Measurements from ENCODE around the gene GPR150. TPM values are rescaled to one million over a fixed set of nuclear protein-coding genes. Genes with fewer than 3 reads are reported as not detected.

GPR150 gene
- total and polyA plus RNA-seq, 9 of the 15 experiments (the other 6 are each of a cell fraction or from before 2014, with no cell fraction given), result not detected

- in situ Hi-C loops (cut with MboI) (loop anchor here (25.0 kb wide), 1 partner anchor 691 kb away; no protein-coding TSS in a partner anchor), intact Hi-C loops (cut with micrococcal nuclease) (loop anchor here (1.0 to 10.0 kb wide), 4 partner anchors 66 to 682 kb away; partner anchors contain the start of gene ARSK)
- DNase-seq (ENCODE audit: extremely low read depth in 1 of 4, low spot score in 3 of 4) (peak; percentile 92 to 99 (median 94)), FAIRE-seq (peak; percentile 79), ATAC-seq (peak; percentile 89)
- Histone ChIP-seq H3K4me3 (peak within 1 kb of the TSS; percentile 49), H2AFZ (ENCODE audit: low read depth, low read length) (peak within 1 kb of the TSS; percentile 78), H4K20me1 (replicated peaks; ENCODE audit: control insufficient read depth, insufficient read depth, low read length) (no peaks in the 10 kb centered on the region), H3K4me1 (replicated peaks in 1 of 2; ENCODE audit: control insufficient read depth in 2 of 2, insufficient read depth in 2 of 2, low read length in 2 of 2) (peaks cover 13 to 18% of the 10 kb centered on the region in 2 experiments), H3K9me1 (ENCODE audit: control insufficient read depth, insufficient read depth, low read length) (no peaks in the 10 kb centered on the region), H3K9ac (ENCODE audit: insufficient read depth in 1 of 2, low read depth in 2 of 2, low read length in 2 of 2) (peak within 1 kb of the TSS; percentile 90 to 91), H3K9me3 (replicated peaks; ENCODE audit: control insufficient read depth, insufficient read depth, low read depth, low read length) (no peaks in the 10 kb centered on the region), H3K36me3 (ENCODE audit: control insufficient read depth, insufficient read depth, low read length) (peaks cover 13% of the 10 kb centered on the region; the same call in 2 of the 3 replicates), H3K4me2 (ENCODE audit: insufficient read depth, low read length) (peak within 1 kb of the TSS; percentile 91), H3K79me2 (ENCODE audit: control insufficient read depth, insufficient read depth, low read length) (peaks cover 49% of the 10 kb centered on the region), H3K27ac (ENCODE audit: extremely low read depth, low read depth, low read length) (peak within 1 kb of the TSS; percentile 95), H3K27me3 (ENCODE audit: control insufficient read depth in 2 of 2, insufficient read depth in 2 of 2, low read length in 2 of 2) (no peaks in the 10 kb centered on the region)
- under 1% methylated on average over 60 of the region's 60 CpGs for WGBS (ENCODE audit: insufficient coverage, low coverage, missing lambda C conversion rate)
- POLR2A ChIA-PET, result interaction anchor here (0.6 to 1.8 kb wide), 19 partner anchors 8 to 451 kb away, joined by 3 to 15 read pairs (median 4); partner anchors contain the start of genes GLRX and RHOBTB3
- no TSS peak for BruUV-seq (replicated peaks)
- CTCF ChIA-PET (ENCODE audit: low intra/inter-chr PET ratio), result interaction anchor here (1.0 to 2.4 kb wide), 2 partner anchors 197 to 200 kb away, joined by 3 to 8 read pairs; no protein-coding TSS in a partner anchor
- TF ChIP-seq ZNF23 (CRISPR knock-in tag; IDR thresholded peaks at IDR 0.05) (no peak), ZNF766 (CRISPR knock-in tag; conservative IDR thresholded peaks at IDR 0.05) (peak; percentile 70; the same call in 1 of the 2 replicates), NCOA4 (IDR thresholded peaks at IDR 0.05; ENCODE audit: partially characterized antibody) (no peak), ZBTB34 (CRISPR knock-in tag; IDR thresholded peaks at IDR 0.05) (no peak), NKRF (IDR thresholded peaks at IDR 0.05; ENCODE audit: borderline replicate concordance) (peak; percentile 83; the same call in 1 of the 2 replicates), HMG20B (CRISPR knock-in tag; IDR thresholded peaks at IDR 0.05) (0 out of 2 replicates have a peak, but pooled peaks have one; percentile 26), YBX1 (IDR thresholded peaks at IDR 0.05) (no peak), ZNF551 (CRISPR knock-in tag; IDR thresholded peaks at IDR 0.05) (no peak), HDAC6 (IDR thresholded peaks at IDR 0.05; ENCODE audit: low read depth, low read length) (no peak), ZNF449 (CRISPR knock-in tag; IDR thresholded peaks at IDR 0.05) (no peak), ZFPM2 (CRISPR knock-in tag; IDR thresholded peaks at IDR 0.05) (no peak), GATAD2B (IDR thresholded peaks at IDR 0.05; ENCODE audit: borderline replicate concordance) (peak; percentile 13; the same call in 1 of the 2 replicates), ZNF133 (CRISPR knock-in tag; IDR thresholded peaks at IDR 0.05) (no peak), TAF1 (IDR thresholded peaks at IDR 0.05; ENCODE audit: control insufficient read depth, extremely low read depth, insufficient read depth, low read length, severe bottlenecking) (peak; percentile 98)
These were observed 26.9 kb downstream of the GPR150 start, which contains the start of gene RFESD for GRCh38 chr5:95646569-95647431. Gene RFESD, plus strand, starts transcription at chr5:95646777. Its CDS starts 5,495 bp downstream, at chr5:95652272.
